ENCODE data around the gene CCSAP.
"Not testable (repeated sequence)": the region's sequence is repeated elsewhere in the genome, so short reads cannot be mapped to it uniquely, and the experiment has no call there.

CCSAP gene

GRCh38 chr1:229342656-229343569 is at the start of gene CCSAP:
TSS of gene CCSAP (minus strand) at chr1:229343047. CDS start at chr1:229342465, 582 bp downstream.
- DNase-seq (ENCODE audit: low read depth, low spot score), result no peak

GRCh38 chr1:229390130-229390529 is 47.3 kb upstream of the CCSAP start:
- DNase-seq (ENCODE audit: low read depth, low spot score), result no peak

GRCh38 chr1:229388897-229389580 is 46.2 kb upstream of the CCSAP start:
- DNase-seq (ENCODE audit: low read depth, low spot score), result no peak

GRCh38 chr1:229385853-229386456 is 43.1 kb upstream of the CCSAP start:
- no peak for DNase-seq (ENCODE audit: low read depth, low spot score)

GRCh38 chr1:229384822-229385221 is 42.0 kb upstream of the CCSAP start:
- DNase-seq (ENCODE audit: low read depth, low spot score), result no peak

- no peak for DNase-seq (ENCODE audit: low read depth, low spot score)
These were observed 41.1 kb upstream of the CCSAP start for GRCh38 chr1:229383961-229384360.

GRCh38 chr1:229383188-229383587 is 40.3 kb upstream of the CCSAP start:
- DNase-seq (ENCODE audit: low read depth, low spot score), result no peak

- DNase-seq (ENCODE audit: low read depth, low spot score), result no peak
These were observed 38.4 kb upstream of the CCSAP start for GRCh38 chr1:229381234-229381633.

- no peak for DNase-seq (ENCODE audit: low read depth, low spot score)
These were observed 37.8 kb upstream of the CCSAP start for GRCh38 chr1:229380536-229381160.

GRCh38 chr1:229379846-229380245 is 37.0 kb upstream of the CCSAP start:
- no peak for DNase-seq (ENCODE audit: low read depth, low spot score)

- DNase-seq (ENCODE audit: low read depth, low spot score), result no peak
These were observed 35.9 kb upstream of the CCSAP start for GRCh38 chr1:229378586-229379367.

GRCh38 chr1:229378035-229378434 is 35.2 kb upstream of the CCSAP start:
- not testable (repeated sequence) for DNase-seq (ENCODE audit: low read depth, low spot score)

GRCh38 chr1:229377429-229377828 is 34.6 kb upstream of the CCSAP start:
- no peak for DNase-seq (ENCODE audit: low read depth, low spot score)

- no peak for DNase-seq (ENCODE audit: low read depth, low spot score)
These were observed 33.7 kb upstream of the CCSAP start for GRCh38 chr1:229376521-229376920.

GRCh38 chr1:229374485-229374884 is 31.6 kb upstream of the CCSAP start:
- DNase-seq (ENCODE audit: low read depth, low spot score), result no peak

- DNase-seq (ENCODE audit: low read depth, low spot score), result no peak
These were observed 30.5 kb upstream of the CCSAP start for GRCh38 chr1:229373395-229373794.

GRCh38 chr1:229372251-229372650 is 29.4 kb upstream of the CCSAP start:
- no peak for DNase-seq (ENCODE audit: low read depth, low spot score)

- DNase-seq (ENCODE audit: low read depth, low spot score), result no peak
These were observed 28.8 kb upstream of the CCSAP start for GRCh38 chr1:229371624-229372023.

GRCh38 chr1:229370601-229371021 is 27.8 kb upstream of the CCSAP start:
- no peak for DNase-seq (ENCODE audit: low read depth, low spot score)

- no peak for DNase-seq (ENCODE audit: low read depth, low spot score)
These were observed 25.5 kb upstream of the CCSAP start for GRCh38 chr1:229368347-229368746.

- no peak for DNase-seq (ENCODE audit: low read depth, low spot score)
These were observed 22.7 kb upstream of the CCSAP start for GRCh38 chr1:229365569-229365968.

All from smooth muscle cell of the brain vasculature (primary cell).